HG03457 (cell line): ENCODE measurements around the gene ARHGAP35.
"Not testable (repeated sequence)": the region's sequence is repeated elsewhere in the genome, so short reads cannot be mapped to it uniquely, and the experiment has no call there.

ENCODE experiments used
- ATAC-seq: cut with Tn5 transposase; IDR thresholded peaks from one replicate; pipeline ENCODE4 v1.9.1; 2021; ENCODE audit warnings: moderate number of reproducible peaks; ENCODE audit not compliant: unreplicated experiment

ARHGAP35 gene

DNA sequence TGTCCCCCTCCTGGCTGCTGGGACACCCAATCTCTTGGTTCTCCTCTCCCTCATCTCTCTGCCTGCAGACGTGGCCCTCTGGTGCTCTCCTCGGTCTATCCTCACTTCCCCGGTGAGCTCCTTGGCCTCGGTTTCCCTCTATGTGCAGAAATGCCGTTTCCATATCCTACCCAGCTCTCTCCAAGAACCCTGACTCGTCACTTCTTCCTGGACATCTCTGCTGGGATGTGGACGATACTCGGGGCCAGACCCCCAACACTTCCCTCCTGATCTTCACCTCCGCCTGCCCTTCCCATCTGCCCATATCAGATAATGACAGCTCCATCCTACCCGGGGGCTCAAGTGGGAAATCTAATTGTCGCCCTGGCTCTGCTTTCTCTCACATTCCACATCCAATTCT is 18.0 kb upstream of the ARHGAP35 start:
- no peak for ATAC-seq

- no peak for ATAC-seq
Measured at GRCh38 chr19:46844067-46844489, 16.7 kb upstream of the ARHGAP35 start.

DNA sequence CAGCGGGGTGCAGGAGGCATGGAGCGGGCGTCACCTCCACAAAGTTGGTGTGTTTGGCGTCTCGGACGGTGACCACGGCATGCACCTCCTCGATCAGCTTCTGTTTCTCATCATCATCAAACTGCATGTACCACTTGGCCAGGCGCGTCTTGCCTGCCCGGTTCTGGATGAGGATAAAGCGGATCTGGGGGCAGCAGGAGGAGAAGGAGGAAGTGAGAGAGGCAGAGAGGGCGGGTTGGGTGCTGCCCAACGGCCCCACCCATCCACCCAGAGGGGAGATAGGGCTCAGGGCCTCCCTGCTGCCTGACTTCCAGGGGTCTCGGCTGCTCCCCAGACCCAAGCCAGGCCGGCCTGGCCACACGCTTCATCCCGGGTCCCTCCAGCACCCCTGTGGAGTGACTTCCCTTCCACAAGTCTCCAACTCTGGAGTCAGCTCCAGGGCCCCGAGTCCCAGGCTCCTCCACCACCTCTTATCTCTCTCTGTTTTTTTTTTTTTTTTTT is 14.8 kb upstream of the ARHGAP35 start:
- ATAC-seq: no peak

GRCh38 chr19:46847528-46847927 is 13.3 kb upstream of the ARHGAP35 start:
- ATAC-seq: no peak

DNA sequence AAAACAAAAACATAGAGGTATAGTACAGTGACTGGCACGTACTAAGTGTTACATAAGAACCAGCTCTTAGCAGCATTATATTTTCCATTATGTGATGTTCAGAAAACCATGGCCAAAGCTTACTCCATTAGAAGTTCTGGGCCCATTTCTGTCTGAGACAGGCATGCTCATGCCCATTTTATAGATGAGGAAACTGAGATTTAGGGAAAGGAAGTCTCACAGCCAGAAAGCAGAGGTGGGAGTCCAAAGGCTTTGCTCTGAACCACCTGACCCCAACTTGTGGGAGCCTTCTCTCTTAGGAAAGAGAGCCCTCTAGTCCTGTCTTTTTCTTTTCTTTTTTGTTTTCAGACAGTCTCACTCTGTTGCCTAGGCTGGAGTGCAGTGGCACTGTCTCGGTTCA is 12.4 kb upstream of the ARHGAP35 start:
- ATAC-seq: no peak

- ATAC-seq: no peak
Measured at GRCh38 chr19:46849610-46850009, 11.2 kb upstream of the ARHGAP35 start.

GRCh38 chr19:46850228-46851203 is 10.3 kb upstream of the ARHGAP35 start, which contains the start of gene AP2S1:
AP2S1 (minus strand) TSS chr19:46850846; CDS start chr19:46850766, 80 bp downstream.
- ATAC-seq: peak; percentile 81

- no peak for ATAC-seq
Measured at GRCh38 chr19:46852830-46853229, 8.0 kb upstream of the ARHGAP35 start.

DNA sequence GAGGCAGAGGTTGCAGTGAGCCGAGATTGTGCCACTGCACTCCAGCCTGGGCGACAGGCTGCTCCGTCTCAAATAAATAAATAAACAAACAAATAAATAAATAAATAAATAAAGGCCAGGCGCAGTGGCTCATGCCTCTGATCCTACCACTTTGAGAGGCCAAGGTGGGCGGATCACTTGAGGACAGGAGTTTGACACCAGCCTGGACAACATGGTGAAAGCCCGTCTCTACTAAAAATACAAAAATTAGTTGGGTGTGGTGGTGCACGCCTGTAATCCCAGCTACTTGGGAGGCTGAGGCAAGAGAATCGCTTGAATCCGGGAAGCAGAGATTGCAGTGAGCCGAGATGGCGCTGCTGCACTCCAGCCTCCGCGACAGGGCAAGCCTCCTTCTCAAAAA is 6.1 kb upstream of the ARHGAP35 start:
- not testable (repeated sequence) for ATAC-seq

DNA sequence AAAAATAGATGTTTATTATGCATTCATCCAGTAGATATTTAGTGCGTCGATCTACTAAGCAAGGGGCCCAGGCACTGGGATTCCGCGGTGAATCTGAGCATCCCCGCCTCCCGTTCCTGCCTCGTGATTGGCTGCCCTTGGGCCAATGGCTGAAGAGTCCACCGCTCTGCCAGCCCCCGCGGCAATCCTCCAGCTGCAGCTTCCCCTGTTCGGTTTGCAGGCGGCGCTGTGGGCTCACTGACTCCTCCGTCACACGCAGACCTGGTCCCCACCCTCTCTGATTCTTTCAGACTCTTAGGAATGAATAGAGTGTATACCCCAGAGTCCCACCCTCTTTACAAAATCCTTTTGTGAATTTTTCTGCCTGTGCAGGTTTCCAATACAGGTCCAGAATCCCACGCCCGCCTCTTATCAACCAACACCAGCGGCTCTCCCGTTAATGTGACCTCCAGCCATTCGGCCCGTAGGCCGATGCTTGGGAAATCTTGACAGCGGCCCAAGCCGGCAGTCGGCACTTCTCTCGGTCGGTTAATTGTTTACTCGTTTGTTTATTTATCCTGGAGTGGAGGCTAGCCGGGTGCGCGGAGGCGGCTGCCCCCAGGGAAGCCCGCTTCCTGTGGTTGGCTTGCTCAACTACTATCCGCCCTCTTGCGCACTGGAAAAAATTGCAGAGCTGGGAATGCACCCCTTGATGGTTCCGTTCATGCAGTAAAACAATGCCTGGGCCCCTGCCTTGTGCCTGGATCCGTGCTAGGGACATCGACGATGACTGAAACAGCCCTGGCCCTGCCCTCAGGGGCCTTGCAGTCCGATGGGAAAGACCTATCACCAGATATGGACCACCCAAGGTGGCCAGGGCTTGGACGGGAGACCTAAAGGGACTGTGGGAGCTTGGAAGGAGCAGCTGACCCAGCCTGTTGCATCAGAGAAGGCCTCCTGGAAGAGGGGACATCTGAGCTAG is 4.5 kb upstream of the ARHGAP35 start:
- no peak for ATAC-seq

DNA sequence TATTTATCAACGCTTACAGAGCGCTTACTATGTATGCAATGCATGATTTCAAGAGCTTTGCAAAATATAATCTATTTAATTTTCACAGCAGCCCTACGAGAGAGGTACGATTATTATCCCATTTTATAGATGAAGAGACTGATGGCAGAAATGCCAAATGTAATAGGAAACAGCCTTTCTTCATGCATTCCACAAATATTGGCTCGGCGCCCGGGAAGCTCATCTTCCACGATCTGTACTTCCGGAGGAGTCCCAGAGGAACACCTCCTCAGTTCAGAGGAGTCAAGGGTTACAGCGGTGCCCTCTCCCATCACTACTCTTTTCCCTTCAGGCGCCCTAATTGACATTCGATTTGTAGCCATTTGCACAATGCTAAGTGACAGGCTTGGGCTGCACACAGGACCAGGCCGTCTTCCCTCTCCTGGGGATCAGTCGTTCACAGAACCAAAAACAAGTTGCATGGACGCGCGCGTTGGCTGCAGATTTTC is 1.1 kb upstream of the ARHGAP35 start:
- peak; percentile 4 for ATAC-seq

DNA sequence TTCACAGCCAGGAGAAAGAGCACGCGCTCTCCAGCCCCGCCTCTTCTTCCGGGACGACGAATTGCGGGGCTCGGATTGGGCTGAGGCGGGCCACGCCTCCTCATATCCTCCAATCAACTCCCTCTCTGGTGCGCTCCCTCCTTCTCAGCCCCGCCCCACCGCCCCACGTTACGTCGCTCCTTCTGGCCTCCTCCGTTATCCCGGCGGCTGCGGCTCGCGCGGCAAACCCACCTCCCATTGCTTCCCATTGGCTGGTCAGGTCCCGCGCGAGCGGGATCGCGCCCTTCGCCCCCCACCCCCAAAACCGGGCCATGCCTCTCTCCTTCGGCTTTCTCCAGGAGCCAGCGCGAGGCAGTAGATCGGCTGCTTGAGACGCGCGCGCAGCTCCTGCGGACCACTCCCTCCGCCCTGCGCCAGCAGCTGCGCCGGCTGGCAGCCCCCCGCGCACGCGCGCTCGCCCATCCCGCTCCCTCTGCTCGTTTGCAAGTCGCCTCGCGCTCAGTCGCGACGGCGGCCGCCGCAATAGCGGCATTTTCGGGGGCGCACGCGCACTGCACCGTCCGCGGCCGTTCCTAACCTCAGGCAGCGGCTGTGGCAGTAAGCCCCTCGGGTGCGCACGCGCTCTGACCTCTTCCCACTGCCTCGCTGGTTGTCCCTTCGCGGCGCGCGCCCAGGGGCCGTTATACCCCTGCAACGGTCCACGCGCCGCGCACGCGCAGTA is 512 bp upstream of the ARHGAP35 start:
- peak; percentile 48 for ATAC-seq

DNA sequence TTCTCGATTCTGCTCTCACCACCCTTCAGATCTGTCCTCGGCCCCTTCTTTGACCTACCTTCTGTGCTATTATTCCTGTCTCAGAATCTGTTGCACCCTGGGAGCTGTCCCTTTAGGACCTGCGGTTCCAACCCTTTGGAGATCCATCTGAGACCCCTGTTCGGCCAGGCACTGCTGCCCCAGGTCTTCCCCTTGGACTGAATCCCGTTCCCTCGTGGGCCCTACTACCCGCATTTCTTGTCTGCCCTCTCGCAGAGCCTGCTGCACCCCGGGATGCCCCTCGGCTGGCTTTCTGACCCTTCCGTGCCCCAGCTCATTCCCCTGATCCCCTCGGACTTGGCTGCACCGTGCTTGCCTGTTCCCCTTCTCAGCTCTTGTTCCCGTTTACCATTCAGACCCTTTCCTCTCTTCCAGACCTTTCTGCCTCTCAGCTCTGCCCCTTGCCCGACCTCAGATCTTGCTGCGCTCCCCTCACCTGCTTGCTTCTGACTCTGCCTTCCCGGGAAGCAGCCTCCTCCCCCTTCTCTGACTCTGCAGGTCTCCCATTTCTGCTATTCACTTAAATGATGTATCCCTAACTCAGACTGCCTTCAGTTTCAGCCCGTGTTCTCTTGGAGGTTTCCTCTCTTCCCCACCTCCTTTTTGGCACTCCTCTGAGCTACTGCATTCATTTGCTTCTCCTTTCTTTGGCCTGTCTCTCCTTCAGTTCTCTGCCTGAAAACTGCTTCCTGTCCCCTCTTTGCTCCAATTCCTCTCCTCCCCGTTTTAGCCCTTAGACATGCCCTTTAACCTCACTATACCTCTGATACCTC is 1.1 kb downstream of the ARHGAP35 start:
- ATAC-seq: no peak

DNA sequence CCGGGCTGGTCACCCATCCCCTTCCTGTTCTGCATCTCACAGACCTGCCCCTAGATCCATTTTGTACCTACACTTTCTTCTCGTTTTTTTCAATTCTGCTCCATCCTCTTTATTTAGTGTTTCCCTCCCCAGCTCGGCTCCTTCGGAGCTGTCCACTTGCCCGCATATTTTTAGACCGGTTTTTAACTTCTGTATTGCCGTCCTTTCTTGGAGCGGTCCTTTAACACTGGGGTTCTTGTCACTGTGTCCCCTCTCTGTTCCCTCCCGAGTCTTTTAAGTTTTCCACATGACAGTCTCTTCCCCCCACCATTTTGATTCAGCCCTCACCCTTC is 1.7 kb downstream of the ARHGAP35 start:
- ATAC-seq: no peak

GRCh38 chr19:46862974-46863632 is 2.3 kb downstream of the ARHGAP35 start:
- ATAC-seq: no peak

GRCh38 chr19:46863818-46864629 is 3.2 kb downstream of the ARHGAP35 start:
- no peak for ATAC-seq

DNA sequence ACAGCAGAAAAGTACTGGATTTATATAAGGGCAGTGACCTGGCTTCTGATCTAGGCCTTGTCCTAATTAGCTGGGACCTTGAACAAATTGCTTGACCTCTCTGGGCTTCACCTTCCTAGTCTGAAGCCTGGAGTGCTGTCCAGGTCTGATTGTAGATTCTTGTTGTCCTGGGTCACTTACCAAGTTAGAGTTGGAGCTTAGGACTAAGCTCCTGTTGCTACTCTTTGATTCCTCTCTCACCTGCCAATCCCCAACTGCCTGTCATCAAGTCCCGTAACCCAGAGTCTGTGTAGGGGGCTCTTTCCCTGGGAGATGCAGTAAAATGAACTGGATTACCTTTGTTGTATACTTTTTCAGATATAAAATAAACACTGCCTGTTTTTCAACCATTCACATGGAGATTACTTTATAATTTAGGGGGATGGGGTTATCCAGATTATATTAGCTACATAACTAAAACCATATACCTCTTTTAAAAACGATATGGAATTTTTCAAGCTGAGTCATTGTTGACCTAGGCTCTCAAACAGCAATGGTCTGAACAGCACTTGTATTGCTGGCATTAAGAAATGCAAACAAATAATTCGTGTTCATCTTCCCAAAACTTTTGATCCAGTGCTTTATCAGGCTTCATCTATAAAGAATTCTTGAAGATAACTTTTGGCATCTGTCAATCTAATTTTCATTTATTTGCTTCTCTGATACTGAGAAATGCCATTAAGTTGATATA is 5.8 kb downstream of the ARHGAP35 start:
- ATAC-seq: no peak

DNA sequence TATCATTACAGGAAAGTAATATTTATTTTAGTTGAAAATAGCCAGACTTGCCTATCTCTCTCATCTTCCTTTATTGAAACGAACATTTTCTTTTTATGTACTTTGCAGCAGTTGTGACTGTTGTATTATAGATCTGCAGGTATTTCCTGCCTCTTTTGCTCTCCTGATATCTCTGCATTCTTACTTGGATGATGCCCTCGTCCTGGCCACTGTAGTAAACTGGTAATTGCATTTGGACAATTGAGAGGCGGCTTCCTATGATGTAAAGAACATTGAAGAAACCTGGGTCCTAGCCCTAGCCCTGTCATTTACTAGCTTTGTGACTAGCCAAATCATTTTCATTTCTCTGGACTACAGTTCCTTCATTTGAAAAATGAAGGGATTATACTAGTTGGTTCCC is 6.4 kb downstream of the ARHGAP35 start:
- ATAC-seq: no peak
